HG03460 (cell line): Measurements from ENCODE around the gene TACC2.
"Not testable (repeated sequence)": the region's sequence is repeated elsewhere in the genome, so short reads cannot be mapped to it uniquely, and the experiment has no call there.

Experiments
- ATAC-seq: cut with Tn5 transposase; IDR thresholded peaks from one replicate; pipeline ENCODE4 v1.9.1; 2021; ENCODE audit not compliant: unreplicated experiment

Gene TACC2

GRCh38 chr10:122186816-122187810 is 198.2 kb downstream of the TACC2 start:
- ATAC-seq: no peak

GRCh38 chr10:122188706-122189105 is 199.7 kb downstream of the TACC2 start:
- ATAC-seq: no peak

- ATAC-seq: no peak
These were observed 200.2 kb downstream of the TACC2 start for GRCh38 chr10:122189185-122189584.

- no peak for ATAC-seq
These were observed 201.4 kb downstream of the TACC2 start for GRCh38 chr10:122190176-122190943.

GRCh38 chr10:122191936-122192541 is 203.1 kb downstream of the TACC2 start:
- ATAC-seq: no peak

- no peak for ATAC-seq
These were observed 205.3 kb downstream of the TACC2 start for GRCh38 chr10:122194251-122194650.

- ATAC-seq: no peak
These were observed 207.3 kb downstream of the TACC2 start for GRCh38 chr10:122196218-122196617.

GRCh38 chr10:122197611-122198222 is 208.8 kb downstream of the TACC2 start:
- ATAC-seq: no peak

- no peak for ATAC-seq
These were observed 209.7 kb downstream of the TACC2 start for GRCh38 chr10:122198631-122199030.

- no peak for ATAC-seq
These were observed 210.1 kb downstream of the TACC2 start for GRCh38 chr10:122199070-122199469.

- ATAC-seq: no peak
These were observed 210.7 kb downstream of the TACC2 start for GRCh38 chr10:122199689-122200088.

- no peak for ATAC-seq
These were observed 212.4 kb downstream of the TACC2 start for GRCh38 chr10:122201401-122201800.

GRCh38 chr10:122203180-122203579 is 214.2 kb downstream of the TACC2 start:
- not testable (repeated sequence) for ATAC-seq

GRCh38 chr10:122204691-122205489 is 215.9 kb downstream of the TACC2 start:
- no peak for ATAC-seq

- no peak for ATAC-seq
These were observed 217.6 kb downstream of the TACC2 start for GRCh38 chr10:122206471-122207065.

- no peak for ATAC-seq
These were observed 218.2 kb downstream of the TACC2 start for GRCh38 chr10:122207163-122207562.

GRCh38 chr10:122207596-122207995 is 218.6 kb downstream of the TACC2 start:
- no peak for ATAC-seq

GRCh38 chr10:122208571-122209430 is 219.8 kb downstream of the TACC2 start:
- ATAC-seq: no peak
